ENCODE data around the gene STX16.

STX16 gene

DNA sequence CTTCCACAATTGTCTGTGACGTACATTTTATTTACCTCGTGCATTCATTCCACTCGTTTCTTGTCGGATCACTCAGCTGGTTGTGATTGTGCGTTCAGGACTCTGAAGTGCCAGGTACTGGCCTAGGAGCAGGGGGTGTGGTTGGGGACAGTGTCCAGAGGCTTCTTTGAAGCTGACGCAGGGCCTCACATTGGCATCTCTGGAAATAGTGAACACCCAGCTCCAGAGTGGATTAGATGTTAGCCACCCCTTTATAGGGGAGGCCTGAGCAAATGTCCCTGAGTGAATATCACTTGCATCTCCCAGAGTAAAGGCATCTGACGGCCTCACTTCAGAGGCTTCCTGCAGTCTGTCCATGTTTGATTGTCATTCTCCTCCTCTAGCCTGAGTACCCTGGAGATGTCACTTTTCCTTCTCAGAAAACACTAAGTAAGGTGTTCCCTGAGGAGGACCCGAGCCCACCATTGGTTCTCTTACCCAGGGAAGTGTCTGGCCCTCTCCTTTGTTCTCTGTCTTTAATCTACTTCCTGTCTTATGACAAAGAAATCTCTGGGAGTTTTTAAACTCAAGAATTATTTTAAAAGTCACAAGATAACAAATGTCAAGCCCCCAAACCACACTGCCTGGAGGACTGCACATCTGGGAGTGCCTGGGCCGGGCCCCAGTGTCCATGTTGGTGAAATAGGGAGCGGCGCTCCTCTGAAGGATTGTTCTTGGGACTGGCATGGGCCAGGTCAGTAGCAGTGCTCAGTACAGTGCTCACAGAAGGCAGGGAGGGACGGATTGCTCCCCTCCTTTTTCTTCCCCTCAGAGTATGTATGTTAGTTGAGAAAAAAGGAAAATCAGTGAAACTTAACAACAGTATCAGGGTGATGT, 10.8 kb downstream of the STX16 start:
- Histone ChIP-seq H3K9me2 (ENCODE audit: low read depth, low read length) (no peaks in the 10 kb centered on the region), H3K36me3 (ENCODE audit: insufficient read depth, low read length) (peaks cover 18% of the 10 kb centered on the region; the same call in 1 of the 2 replicates), H3K79me2 (ENCODE audit: insufficient read depth, low read length) (peaks cover 76% of the 10 kb centered on the region), H2AFZ (ENCODE audit: low read length) (no peak overlapping the region), H3K9ac (ENCODE audit: low read length) (no peak overlapping the region), H3K4me1 (ENCODE audit: insufficient read depth, low read length, severe bottlenecking) (peaks cover 50% of the 10 kb centered on the region), H3K4me3 (ENCODE audit: low read depth, low read length, poor library complexity, severe bottlenecking) (no peak overlapping the region), H3K4me2 (ENCODE audit: low read length) (no peak overlapping the region), H3F3A (ENCODE audit: insufficient read depth, low read length) (no peaks in the 10 kb centered on the region), H3K27ac (ENCODE audit: low read depth, low read length, poor library complexity, severe bottlenecking) (peak overlapping the region; percentile 47), H3K27me3 (ENCODE audit: insufficient read depth, low read length) (no peaks in the 10 kb centered on the region), H4K20me1 (ENCODE audit: insufficient read depth, low read length) (no peaks in the 10 kb centered on the region), H3K9me3 (ENCODE audit: low read length) (no peaks in the 10 kb centered on the region)
- TF ChIP-seq, protein P1, sequence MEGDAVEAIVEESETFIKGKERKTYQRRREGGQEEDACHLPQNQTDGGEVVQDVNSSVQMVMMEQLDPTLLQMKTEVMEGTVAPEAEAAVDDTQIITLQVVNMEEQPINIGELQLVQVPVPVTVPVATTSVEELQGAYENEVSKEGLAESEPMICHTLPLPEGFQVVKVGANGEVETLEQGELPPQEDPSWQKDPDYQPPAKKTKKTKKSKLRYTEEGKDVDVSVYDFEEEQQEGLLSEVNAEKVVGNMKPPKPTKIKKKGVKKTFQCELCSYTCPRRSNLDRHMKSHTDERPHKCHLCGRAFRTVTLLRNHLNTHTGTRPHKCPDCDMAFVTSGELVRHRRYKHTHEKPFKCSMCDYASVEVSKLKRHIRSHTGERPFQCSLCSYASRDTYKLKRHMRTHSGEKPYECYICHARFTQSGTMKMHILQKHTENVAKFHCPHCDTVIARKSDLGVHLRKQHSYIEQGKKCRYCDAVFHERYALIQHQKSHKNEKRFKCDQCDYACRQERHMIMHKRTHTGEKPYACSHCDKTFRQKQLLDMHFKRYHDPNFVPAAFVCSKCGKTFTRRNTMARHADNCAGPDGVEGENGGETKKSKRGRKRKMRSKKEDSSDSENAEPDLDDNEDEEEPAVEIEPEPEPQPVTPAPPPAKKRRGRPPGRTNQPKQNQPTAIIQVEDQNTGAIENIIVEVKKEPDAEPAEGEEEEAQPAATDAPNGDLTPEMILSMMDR (IDR thresholded peaks at IDR 0.05; ENCODE audit: low read length), result no peak
- TF ChIP-seq EZH2 (IDR thresholded peaks at IDR 0.05; ENCODE audit: borderline replicate concordance, low read length), result no peak

DNA sequence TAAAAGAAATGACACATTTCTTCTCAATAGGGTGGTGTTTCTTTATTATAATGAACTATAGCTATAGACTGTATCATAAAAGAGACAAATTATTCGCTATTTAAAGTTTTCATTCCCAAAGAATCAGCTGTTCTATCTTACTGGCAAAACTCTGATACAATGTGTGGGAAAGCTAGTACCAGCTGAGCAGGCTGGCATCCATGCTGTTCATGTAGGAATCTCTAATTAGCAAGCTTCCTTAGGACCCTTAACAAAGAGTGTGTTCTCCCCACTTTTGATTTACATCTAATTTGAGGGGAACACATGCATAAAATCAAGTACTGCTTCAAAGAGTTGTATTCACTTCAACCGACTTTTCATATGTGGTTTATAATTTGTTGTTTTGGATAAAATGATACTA, 13.2 kb downstream of the STX16 start:
- Histone ChIP-seq H3K79me2 (ENCODE audit: insufficient read depth, low read length) (peaks cover 51% of the 10 kb centered on the region), H3K9ac (ENCODE audit: low read length) (no peak overlapping the region), H3K4me3 (ENCODE audit: low read depth, low read length, poor library complexity, severe bottlenecking) (no peak overlapping the region), H4K20me1 (ENCODE audit: insufficient read depth, low read length) (no peaks in the 10 kb centered on the region), H3K4me1 (ENCODE audit: insufficient read depth, low read length, severe bottlenecking) (peaks cover 32% of the 10 kb centered on the region), H3K9me2 (ENCODE audit: low read depth, low read length) (no peaks in the 10 kb centered on the region), H2AFZ (ENCODE audit: low read length) (no peak overlapping the region), H3K27me3 (ENCODE audit: insufficient read depth, low read length) (no peaks in the 10 kb centered on the region), H3K9me3 (ENCODE audit: low read length) (no peaks in the 10 kb centered on the region), H3K36me3 (ENCODE audit: insufficient read depth, low read length) (peaks cover 39% of the 10 kb centered on the region; the same call in 1 of the 2 replicates), H3K4me2 (ENCODE audit: low read length) (no peak overlapping the region), H3F3A (ENCODE audit: insufficient read depth, low read length) (no peaks in the 10 kb centered on the region), H3K27ac (ENCODE audit: low read depth, low read length, poor library complexity, severe bottlenecking) (no peak overlapping the region)
- TF ChIP-seq, protein P1 (IDR thresholded peaks at IDR 0.05; ENCODE audit: low read length), result no peak
- TF ChIP-seq EZH2 (IDR thresholded peaks at IDR 0.05; ENCODE audit: borderline replicate concordance, low read length), result no peak

DNA sequence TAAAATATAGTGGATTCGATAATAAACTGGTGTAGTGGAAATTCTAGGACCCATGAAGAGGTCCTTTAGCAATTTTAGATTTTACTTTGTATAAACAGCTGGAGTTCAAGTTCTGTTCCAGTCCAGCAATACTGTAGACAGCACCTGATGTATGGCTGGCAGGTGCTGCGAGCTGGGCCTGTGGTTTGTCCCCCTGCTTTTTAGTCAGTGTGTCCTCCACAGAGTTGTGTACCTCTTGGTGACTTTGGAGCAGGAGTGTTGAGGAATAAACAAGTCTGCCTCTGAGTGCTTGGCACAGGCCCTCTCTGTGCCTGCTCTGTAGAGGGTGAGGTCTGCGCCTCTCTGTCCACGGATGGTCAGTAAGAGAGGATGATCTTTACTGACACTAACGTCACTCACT, 13.8 kb downstream of the STX16 start:
- no peak overlapping the region for H3K9ac ChIP-seq (ENCODE audit: low read length)
- no peak overlapping the region for H3K4me3 ChIP-seq (ENCODE audit: low read depth, low read length, poor library complexity, severe bottlenecking)
- H3K27ac ChIP-seq (ENCODE audit: low read depth, low read length, poor library complexity, severe bottlenecking), result no peak overlapping the region
- no peaks in the 10 kb centered on the region for H3K9me3 ChIP-seq (ENCODE audit: low read length)
- H3F3A ChIP-seq (ENCODE audit: insufficient read depth, low read length), result no peaks in the 10 kb centered on the region
- H4K20me1 ChIP-seq (ENCODE audit: insufficient read depth, low read length), result no peaks in the 10 kb centered on the region
- H2AFZ ChIP-seq (ENCODE audit: low read length), result no peak overlapping the region
- H3K36me3 ChIP-seq (ENCODE audit: insufficient read depth, low read length), result peaks cover 42% of the 10 kb centered on the region; the same call in 1 of the 2 replicates
- peaks cover 45% of the 10 kb centered on the region for H3K79me2 ChIP-seq (ENCODE audit: insufficient read depth, low read length)
- no peaks in the 10 kb centered on the region for H3K9me2 ChIP-seq (ENCODE audit: low read depth, low read length)
- TF ChIP-seq, protein P1 (IDR thresholded peaks at IDR 0.05; ENCODE audit: low read length), result no peak
- no peak for TF ChIP-seq EZH2 (IDR thresholded peaks at IDR 0.05; ENCODE audit: borderline replicate concordance, low read length)
- no peak overlapping the region for H3K4me2 ChIP-seq (ENCODE audit: low read length)
- H3K27me3 ChIP-seq (ENCODE audit: insufficient read depth, low read length), result no peaks in the 10 kb centered on the region
- peaks cover 32% of the 10 kb centered on the region for H3K4me1 ChIP-seq (ENCODE audit: insufficient read depth, low read length, severe bottlenecking)
